HCT116 (cell line): ENCODE measurements around the gene ATP13A4. TPM values are rescaled to one million over a fixed set of nuclear protein-coding genes. Genes with fewer than 3 reads are reported as not detected.

ENCODE experiments used
- ATAC-seq: fragments of 200-7000 bp; cut with Tn5 transposase; 2 replicates; pipeline ENCODE4 v1.9.1; 2020; ENCODE audit warnings: mild to moderate bottlenecking, moderate library complexity
- BruUV-seq: library from RNA; stranded (reverse); fragments of 400-500 nt; replicated peaks from 2 replicates; lab custom pipeline; 2021; lab: Mats Ljungman, UMichigan
- CTCF ChIA-PET: fragments of 300-600 bp; sonication (Branson Sonifier 250); formaldehyde crosslinking; loops from one replicate; lab custom pipeline; 2021; ENCODE audit warnings: antibody characterized with exemption; lab: Charles Lee
- POLR2A ChIA-PET: fragments of 300-600, 350-600 bp; sonication (Branson Sonifier 250); formaldehyde crosslinking; loops from one replicate; lab custom pipeline; 2021; ENCODE audit warnings: antibody characterized with exemption; lab: Charles Lee
- RAD21 ChIA-PET, 2 experiments: fragments of 300-600 bp; sonication (Branson Sonifier 250); formaldehyde crosslinking; loops; one replicate each; lab custom pipeline; 2023; ENCODE audit warnings: low total read pairs in 2 of 2; ENCODE audit not compliant: uncharacterized antibody in 2 of 2, unreplicated experiment in 2 of 2, low non-redundant PET in 1 of 2; lab: Charles Lee
- DNase-seq: peaks from one replicate; pipeline ENCODE4 v3.0.0-alpha.2; 2010; ENCODE audit warnings: low read depth, low spot score
- H2AFZ ChIP-seq: fragments of 200-600 bp; shearing (Covaris generic), sonication (generic); 2 replicates; pipeline ENCODE4 v1.6.1; 2017; ENCODE audit warnings: low read depth, mixed run types, mixed read lengths, antibody characterized with exemption, low read length; ENCODE audit not compliant: poor library complexity, severe bottlenecking
- H3K27ac ChIP-seq: 2 replicates; pipeline ENCODE4 v1.5.1; 2012; ENCODE audit warnings: low read depth, low read length
- H3K27me3 ChIP-seq: fragments of 200-600 bp; sonication (generic); 2 replicates; pipeline ENCODE4 v1.6.1; 2016; ENCODE audit warnings: mixed run types, low read length, mixed read lengths; ENCODE audit not compliant: insufficient read depth
- H3K36me3 ChIP-seq, 2 experiments: fragments of 200-500 bp in 1 of 2; fragments of 200-600 bp in 1 of 2; sonication (Bioruptor generic) in 1 of 2; sonication (generic) in 1 of 2; 2 replicates each; pipeline versions ENCODE4 v1.5.1 to v1.6.1; 2014 to 2016; ENCODE audit warnings: low read length in 2 of 2, inconsistent platforms in 1 of 2, mixed read lengths in 1 of 2, mixed run types in 1 of 2; ENCODE audit not compliant: insufficient read depth in 2 of 2, control insufficient read depth in 1 of 2
- H3K4me1 ChIP-seq, 2 experiments: fragments of 200-600 bp in 1 of 2; sonication (generic) in 1 of 2; 2 replicates each; pipeline versions ENCODE4 v1.5.1 to v1.6.1; 2012 to 2017; ENCODE audit warnings: low read length in 2 of 2, inconsistent platforms in 1 of 2, mild to moderate bottlenecking in 1 of 2, mixed read lengths in 1 of 2, mixed run types in 1 of 2, moderate library complexity in 1 of 2; ENCODE audit not compliant: insufficient read depth in 2 of 2, control insufficient read depth in 1 of 2
- H3K4me2 ChIP-seq: fragments of 200-600 bp; sonication (generic); 2 replicates; pipeline ENCODE4 v1.6.1; 2017; ENCODE audit warnings: mixed run types, low read length, mixed read lengths
- H3K4me3 ChIP-seq, 2 experiments: fragments of 200-600 bp in 1 of 2; sonication (generic) in 1 of 2; replicated peaks in 1 of 2; 2 replicates each; pipeline ENCODE4 v1.5.1; 2011 to 2016; ENCODE audit warnings: low read length in 2 of 2, control low read depth in 1 of 2, low read depth in 1 of 2, mild to moderate bottlenecking in 1 of 2, mixed read lengths in 1 of 2, mixed run types in 1 of 2
- H3K79me2 ChIP-seq: fragments of 200-600 bp; sonication (generic); 2 replicates; pipeline ENCODE4 v1.6.1; 2017; ENCODE audit warnings: mild to moderate bottlenecking, mixed run types, low read length, moderate library complexity, mixed read lengths; ENCODE audit not compliant: insufficient read depth
- H3K9ac ChIP-seq: fragments of 200-600 bp; sonication (generic); 2 replicates; pipeline ENCODE4 v1.6.1; 2016; ENCODE audit warnings: low read length, mixed read lengths
- H3K9me2 ChIP-seq: fragments of 200-600 bp; sonication (generic), shearing (Covaris generic); 2 replicates; pipeline ENCODE4 v1.6.1; 2017; ENCODE audit warnings: mixed run types, mild to moderate bottlenecking, moderate library complexity; ENCODE audit not compliant: insufficient read depth
- H3K9me3 ChIP-seq, 2 experiments: fragments of 200-500 bp in 1 of 2; fragments of 200-600 bp in 1 of 2; sonication (Bioruptor generic) in 1 of 2; sonication (generic) in 1 of 2; 2 replicates each; pipeline ENCODE4 v1.6.1; 2014 to 2017; ENCODE audit warnings: low read length in 2 of 2, mixed read lengths in 2 of 2, inconsistent platforms in 1 of 2, low read depth in 1 of 2, mild to moderate bottlenecking in 1 of 2, mixed run types in 1 of 2, moderate library complexity in 1 of 2; ENCODE audit not compliant: control insufficient read depth in 1 of 2, insufficient read depth in 1 of 2
- H4K20me1 ChIP-seq: fragments of 200-600 bp; sonication (generic), shearing (Covaris generic); 2 replicates; pipeline ENCODE4 v1.6.1; 2017; ENCODE audit warnings: mixed run types, mild to moderate bottlenecking, moderate library complexity; ENCODE audit not compliant: insufficient read depth
- ATF3 ChIP-seq: IDR thresholded peaks from 2 replicates; pipeline ENCODE4 v1.6.1; 2012
- CBX3 ChIP-seq: IDR thresholded peaks from 2 replicates; pipeline ENCODE4 v1.6.1; 2012; ENCODE audit warnings: low read depth
- CEBPB ChIP-seq: IDR thresholded peaks from 2 replicates; pipeline ENCODE4 v1.6.1; 2012; ENCODE audit warnings: low read depth
- FOSL1 ChIP-seq: IDR thresholded peaks from 2 replicates; pipeline ENCODE4 v1.6.1; 2012; ENCODE audit warnings: low read depth
- MAX ChIP-seq: IDR thresholded peaks from 2 replicates; pipeline ENCODE4 v1.6.1; 2012
- POLR2A ChIP-seq: IDR thresholded peaks from 2 replicates; pipeline ENCODE4 v1.7.0; 2011; ENCODE audit warnings: borderline replicate concordance; ENCODE audit not compliant: insufficient read depth, insufficient read length; ENCODE audit errors: extremely low read depth
- SIN3A ChIP-seq: IDR thresholded peaks from 2 replicates; pipeline ENCODE4 v1.6.1; 2012; ENCODE audit warnings: low read depth
- SRF ChIP-seq: IDR thresholded peaks from 2 replicates; pipeline ENCODE4 v1.6.1; 2012; ENCODE audit warnings: low read depth
- TCF7L2 ChIP-seq: IDR thresholded peaks from 2 replicates; pipeline ENCODE4 v1.7.0; 2011; ENCODE audit warnings: borderline replicate concordance, inconsistent platforms; ENCODE audit not compliant: insufficient read depth, insufficient read length; ENCODE audit errors: extremely low read depth
- ZBTB33 ChIP-seq: IDR thresholded peaks from 2 replicates; pipeline ENCODE4 v1.6.1; 2011; ENCODE audit warnings: mild to moderate bottlenecking, low read length, moderate library complexity; ENCODE audit not compliant: insufficient replicate concordance; ENCODE audit errors: extremely low read depth
- ZFX ChIP-seq: fragments of 450-650 bp; IDR thresholded peaks from 2 replicates; pipeline ENCODE4 v1.6.1; 2017
- intact Hi-C: fragments of 100-400 bp; cut with micrococcal nuclease; formaldehyde crosslinking; loops from 2 replicates; pipeline ENCODE4 v1.10.0; 2022
- total RNA-seq: library from RNA; stranded (reverse); gene quantifications from one replicate; pipeline ENCODE4 v1.2.1, GENCODE V29; 2021; ENCODE audit not compliant: unreplicated experiment

The ATP13A4 gene
- total RNA-seq, 1 experiment from 2014 or later = 0.15 TPM

- no peak overlapping the region for H3K27ac ChIP-seq
- TF ChIP-seq FOSL1 (no peak), ZBTB33 (no peak), CEBPB (no peak), ATF3 (no peak), MAX (no peak), SIN3A (no peak), TCF7L2 (no peak), POLR2A (no peak), ZFX (no peak), CBX3 (no peak), SRF (no peak)
- POLR2A ChIA-PET = no interaction called here
- no peak overlapping the region for H3K4me2 ChIP-seq
- peaks cover 22% of the 10 kb centered on the region for H3K27me3 ChIP-seq
- ATAC-seq = no peak
- H3K4me1 ChIP-seq = no peaks in the 10 kb centered on the region
- no TSS peak for BruUV-seq
- intact Hi-C loops = no loop called here
- no peak overlapping the region for H3K9ac ChIP-seq
- no peak overlapping the region for H3K4me3 ChIP-seq
- DNase-seq = no peak
- RAD21 ChIA-PET = no interaction called here
- H3K9me2 ChIP-seq = no peaks in the 10 kb centered on the region
- H4K20me1 ChIP-seq = no peaks in the 10 kb centered on the region
- no peak overlapping the region for H2AFZ ChIP-seq
- CTCF ChIA-PET = no interaction called here
- H3K36me3 ChIP-seq = no peaks in the 10 kb centered on the region
- no peaks in the 10 kb centered on the region for H3K79me2 ChIP-seq
- no peaks in the 10 kb centered on the region for H3K9me3 ChIP-seq
Observed at GRCh38 chr3:193559100-193559499, 4.4 kb upstream of the ATP13A4 start.
